Activated CD4-positive, CD25-positive, alpha-beta regulatory T cell treated with anti-CD3 and anti-CD28 coated beads, Interleukin-2, amount 50 U/mL, for 24 hours (primary cell): Measurements from ENCODE around the gene ARHGAP4.

Experiments used
- ATAC-seq, 2 donors: fragments of 150-1000 bp; cut with Tn5 transposase; one replicate each; pipeline ENCODE4 v1.10.0; 2021; ENCODE audit warnings: mild to moderate bottlenecking in 1 of 2, moderate library complexity in 1 of 2

Gene ARHGAP4

DNA sequence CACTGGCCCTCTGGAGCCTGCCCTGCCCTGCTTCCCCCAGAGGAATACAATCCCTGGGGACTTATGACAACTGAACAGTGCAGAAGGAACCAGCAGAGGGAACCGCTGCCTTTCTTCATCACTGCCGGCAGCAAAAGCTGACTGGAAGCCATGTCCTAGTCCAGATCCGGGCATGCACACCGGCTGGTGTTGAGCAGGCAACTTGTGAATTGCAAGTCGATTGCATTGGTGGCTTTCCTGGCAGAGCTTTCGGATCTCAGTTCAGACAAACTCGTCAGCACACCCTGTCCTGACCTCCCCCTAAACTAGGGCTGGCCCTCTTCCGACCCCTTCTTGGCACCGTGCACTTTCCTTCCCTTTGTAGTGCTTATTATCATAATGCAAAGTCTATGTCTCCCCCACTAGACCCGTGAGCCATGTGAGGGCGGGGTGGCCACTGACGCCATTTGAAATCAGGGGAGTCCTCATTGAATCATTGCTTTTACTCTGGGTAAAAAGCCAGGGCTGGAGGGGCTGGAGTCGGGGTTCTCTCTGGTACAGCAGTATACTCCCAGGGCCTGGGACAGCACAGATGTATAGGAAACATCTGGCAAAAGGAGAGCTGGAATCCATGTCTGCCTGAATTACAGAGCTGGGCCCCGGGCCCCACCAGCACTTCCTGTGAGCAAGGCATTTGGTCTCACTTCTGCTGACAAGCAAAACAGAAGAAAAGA lies 1.8 kb downstream of the ARHGAP4 start:
- ATAC-seq: no peak

DNA sequence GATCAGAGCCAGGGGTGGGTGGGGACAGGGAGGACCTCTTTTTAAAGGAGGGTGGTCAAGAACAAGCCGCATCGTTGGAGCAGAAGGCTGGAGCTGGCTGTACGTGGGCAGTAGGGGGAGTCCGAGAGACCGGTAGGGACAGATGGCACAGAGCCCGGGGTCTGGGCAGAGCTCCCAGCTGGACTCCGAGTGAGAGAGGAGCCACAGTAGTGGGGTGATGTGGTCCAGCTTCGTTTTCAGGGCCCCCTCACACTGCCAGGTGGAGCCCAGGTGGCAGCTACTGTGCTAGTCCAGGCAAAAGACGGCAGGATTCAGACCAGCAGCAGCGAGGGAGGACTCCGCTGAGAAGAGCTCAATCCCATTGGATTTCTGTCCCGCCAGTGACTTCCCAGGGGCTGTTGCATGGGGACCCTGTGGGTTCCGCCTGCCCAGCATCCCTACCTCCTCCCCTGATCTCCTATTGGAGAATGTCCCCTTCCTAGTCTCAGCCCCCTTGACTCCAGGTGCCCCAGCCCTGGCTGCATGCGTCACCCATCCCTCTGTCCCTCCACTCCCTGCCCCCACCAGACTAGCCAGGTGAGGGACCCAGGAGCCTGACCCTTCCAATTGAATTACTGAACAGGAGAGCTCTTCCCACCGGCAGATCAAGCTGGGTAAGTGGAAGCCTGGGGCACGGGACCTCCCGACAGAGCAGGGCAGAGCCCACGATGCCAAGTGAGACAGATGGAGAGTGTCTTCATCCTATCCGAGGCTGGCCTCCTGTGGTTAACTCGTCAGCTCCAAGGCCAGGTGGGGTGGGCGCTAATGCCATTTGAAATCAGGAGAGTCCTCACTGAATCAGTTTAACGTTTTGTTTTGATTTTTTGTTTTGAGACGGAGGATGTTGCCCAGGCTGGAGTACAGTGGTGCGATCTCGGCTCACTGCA lies 2.9 kb downstream of the ARHGAP4 start:
- no peak for ATAC-seq

DNA sequence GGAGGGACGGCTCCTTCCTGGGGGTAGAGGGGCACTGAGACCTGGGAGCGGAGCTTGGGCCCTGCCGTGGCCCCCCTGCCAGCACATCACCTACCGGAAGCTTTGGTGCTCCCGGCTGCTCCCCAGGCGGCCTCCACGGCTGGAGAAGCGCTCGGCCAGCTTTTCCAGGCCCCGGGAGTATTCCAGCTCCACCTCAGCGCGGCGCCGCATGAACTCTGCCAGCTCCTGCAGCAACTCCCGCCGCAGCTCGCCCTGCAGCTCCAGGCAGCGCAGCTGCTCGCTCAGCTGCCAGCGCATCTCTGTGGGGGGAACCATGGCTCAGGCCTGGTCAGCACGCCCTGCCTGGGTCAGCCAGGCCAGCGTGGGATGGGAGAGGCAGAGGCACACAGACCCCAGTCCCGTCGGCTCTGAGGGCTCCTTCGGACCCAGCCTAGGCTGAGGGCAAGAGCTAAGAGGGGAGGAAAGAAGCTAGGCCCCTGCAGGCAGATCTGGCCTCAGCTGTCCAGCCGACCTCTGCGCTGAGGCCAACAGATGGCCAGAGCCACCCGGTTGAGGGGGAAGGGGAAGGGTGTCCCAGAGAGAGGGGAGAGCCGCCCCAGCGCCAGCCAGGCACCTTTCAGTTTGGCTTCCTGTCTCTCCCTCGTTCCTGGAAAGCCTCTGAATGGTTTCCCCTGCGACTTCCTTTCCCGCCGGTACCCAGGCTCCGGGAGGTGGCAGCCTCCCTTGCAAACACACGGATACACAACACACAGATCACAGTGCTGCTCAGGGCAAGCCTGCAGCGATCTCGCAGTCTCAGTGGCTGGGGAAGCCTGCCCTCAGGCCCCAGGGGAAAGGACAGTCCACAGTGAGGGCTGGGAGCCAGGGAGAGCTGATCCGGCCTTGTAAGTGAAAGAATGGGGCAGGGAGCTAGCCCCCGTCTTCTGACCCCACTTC lies 4.3 kb downstream of the ARHGAP4 start:
- ATAC-seq: no peak

DNA sequence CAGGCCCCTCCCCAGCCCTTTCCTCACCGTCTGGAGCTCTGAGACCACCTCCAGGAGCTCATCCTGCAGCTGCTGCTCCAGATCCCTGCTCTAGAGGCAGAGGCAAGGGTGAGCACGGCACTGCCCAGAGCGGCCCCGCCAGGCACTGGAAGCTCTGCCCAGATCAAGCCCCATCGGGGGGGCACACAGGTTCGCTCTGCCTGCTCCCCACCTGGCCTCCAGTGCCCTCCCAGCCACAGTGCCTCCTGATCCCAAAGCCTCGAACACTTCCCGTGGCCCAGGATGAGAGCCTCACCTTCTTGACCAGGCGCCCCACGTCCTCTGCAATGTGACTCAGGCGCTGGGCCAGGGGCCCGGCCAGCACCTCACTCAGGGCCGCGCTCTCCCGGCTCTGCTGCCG lies 5.0 kb downstream of the ARHGAP4 start:
- no peak for ATAC-seq

DNA sequence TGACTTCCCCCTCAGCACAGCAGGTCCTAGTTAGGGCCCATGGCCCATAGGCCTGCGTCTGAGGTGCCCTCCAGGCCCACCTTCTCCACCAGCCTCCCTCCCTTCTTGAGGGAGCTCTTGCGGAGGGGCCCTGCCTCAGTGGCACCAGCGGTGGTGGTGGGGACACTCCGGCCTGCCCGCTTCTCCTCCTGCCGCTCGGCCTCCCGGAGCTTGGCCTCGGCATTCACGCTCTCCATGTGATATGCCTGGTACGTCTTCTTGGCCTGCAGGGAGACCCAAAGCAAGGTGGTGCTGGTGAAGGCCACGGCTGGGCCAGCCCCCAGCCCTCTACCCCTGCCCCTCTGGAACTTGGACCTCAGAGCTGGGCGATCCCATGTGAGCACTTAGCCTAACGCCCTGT lies 5.5 kb downstream of the ARHGAP4 start:
- no peak for ATAC-seq

DNA sequence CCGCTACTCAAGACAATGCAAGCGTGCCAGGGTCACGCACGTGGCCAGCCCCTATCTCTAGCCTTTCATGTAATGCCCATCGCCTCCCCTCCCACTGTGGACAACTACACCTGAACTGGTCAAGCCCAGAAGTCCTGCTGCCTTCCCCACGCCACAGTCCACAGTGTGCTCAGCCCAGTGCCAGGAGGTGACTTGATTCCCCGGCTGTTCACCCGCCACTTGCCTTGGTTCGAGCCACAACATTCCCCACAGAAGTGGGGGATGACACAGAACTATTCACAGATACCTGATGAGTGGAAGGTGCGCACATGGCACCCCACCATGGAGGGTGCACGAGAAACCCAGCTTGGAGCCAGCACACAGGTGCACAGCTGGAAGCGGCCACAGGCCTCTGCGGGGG lies 6.8 kb downstream of the ARHGAP4 start:
- no peak for ATAC-seq

DNA sequence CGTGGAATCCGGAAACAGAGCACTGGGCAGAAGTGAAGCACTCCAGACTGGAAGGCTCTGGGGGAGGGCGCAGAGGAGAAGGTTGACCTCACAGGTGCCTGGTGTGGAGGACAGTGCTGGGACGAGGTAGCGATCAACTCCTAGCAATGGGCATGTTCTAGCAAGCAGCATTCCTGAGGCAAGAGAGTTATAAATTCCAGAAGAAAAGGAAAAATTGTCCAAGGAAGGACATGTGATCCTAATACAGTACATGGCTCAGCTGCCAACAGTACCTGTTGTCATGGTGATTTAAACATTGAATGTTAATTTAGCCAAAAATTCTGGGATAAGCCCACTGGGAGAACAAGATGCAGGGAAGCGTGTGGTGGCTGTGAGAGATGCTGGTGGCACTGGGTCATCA lies 8.2 kb downstream of the ARHGAP4 start:
- ATAC-seq: no peak

DNA sequence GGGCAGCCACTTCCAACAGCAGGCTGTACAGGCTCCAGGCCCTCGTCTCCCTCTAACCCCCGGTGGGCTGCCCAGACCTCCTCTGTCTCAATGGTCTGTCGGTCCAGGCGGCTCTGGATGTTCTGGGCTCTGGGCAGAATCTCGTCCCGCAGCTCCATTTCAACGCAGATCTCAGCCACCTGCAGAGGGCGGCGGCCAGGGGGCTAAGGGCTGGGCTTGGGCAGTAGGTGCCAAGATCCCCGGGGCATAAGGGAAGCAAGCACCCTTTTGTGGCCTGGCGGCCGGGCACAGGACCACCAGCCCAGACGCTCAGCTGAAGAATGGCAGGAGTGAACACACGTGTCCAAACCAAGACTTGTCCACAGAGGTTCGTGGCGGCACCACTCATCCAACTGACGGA lies 12.4 kb downstream of the ARHGAP4 start:
- ATAC-seq: no peak

DNA sequence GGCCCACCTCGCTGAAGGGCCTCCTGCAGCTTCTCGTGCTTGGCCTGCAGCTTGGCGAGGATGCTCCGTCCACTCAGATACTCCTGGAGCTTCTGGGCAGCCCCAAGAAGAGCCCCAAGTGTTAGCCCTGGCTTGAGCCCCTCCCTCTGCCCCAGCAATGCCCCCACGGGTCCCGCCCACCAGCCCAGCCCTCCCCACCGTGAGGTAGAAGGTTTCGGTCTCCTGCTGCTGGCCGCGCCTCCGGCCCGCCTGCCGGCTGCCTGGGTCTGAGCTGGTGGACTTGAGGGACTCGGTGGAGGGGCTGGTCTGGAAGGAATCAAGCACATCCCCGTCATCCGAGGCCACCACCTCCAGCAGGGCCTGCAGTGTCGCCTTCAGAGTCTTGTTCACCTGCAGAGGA lies 12.9 kb downstream of the ARHGAP4 start:
- no peak for ATAC-seq

DNA sequence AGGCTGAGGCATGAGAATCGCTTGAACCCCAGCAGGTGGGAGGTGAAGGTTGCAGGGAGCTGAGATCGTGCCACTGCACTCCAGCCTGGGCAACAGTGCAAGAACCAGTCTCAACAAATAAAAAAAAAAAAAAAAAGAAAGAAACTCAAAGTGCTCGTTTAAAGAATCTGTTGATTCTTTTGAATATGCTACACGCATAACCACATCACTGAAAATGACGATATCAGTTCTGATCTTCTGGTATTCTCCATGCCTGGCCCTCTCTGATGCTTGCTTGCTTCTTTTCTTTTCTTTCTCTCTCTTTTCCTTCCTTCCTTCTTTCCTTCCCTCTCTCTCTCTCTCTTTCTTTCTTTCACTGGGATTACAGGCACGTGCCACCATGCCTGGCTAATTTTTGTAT lies 14.3 kb downstream of the ARHGAP4 start:
- ATAC-seq: no peak

DNA sequence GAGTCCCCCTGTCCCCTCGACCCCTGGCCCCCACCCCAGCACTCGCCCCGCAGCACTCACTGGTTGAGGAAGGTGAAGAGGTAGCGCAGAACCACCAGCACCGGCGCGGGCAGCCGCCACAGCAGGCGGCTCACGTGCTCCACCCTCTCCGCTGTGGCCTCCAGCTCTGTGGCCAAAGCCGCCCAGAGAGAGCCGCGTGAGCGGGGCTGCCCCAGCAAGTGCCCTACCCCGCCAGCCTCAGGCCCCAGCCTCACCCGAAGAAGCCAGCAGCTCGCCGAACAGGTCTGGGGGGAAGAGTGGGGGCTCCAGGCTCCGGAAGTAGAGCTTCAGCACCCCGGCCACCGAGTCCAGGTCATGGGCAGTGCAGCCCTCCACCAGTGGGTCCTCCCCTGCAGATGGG lies 15.6 kb downstream of the ARHGAP4 start:
- no peak for ATAC-seq

DNA sequence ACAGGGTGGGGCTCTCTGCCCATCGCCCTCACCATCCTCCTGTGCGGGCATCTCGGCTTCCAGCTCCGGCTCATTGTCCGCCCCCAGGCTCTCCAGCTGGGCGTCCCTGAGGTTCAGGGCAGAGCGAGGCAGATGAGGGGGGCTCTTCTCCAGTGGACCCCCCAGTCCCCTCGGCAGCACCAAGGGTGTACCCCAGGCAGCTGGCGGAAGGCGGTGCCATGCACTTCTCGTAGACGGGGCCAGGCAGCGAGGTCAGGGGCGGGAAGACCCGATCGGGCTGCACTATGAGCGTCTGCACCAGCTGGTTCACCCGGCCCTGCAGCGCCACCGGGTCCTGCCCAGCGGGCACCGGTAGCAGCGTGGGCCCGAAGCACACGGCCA lies 16.1 kb downstream of the ARHGAP4 start:
- ATAC-seq: no peak

DNA sequence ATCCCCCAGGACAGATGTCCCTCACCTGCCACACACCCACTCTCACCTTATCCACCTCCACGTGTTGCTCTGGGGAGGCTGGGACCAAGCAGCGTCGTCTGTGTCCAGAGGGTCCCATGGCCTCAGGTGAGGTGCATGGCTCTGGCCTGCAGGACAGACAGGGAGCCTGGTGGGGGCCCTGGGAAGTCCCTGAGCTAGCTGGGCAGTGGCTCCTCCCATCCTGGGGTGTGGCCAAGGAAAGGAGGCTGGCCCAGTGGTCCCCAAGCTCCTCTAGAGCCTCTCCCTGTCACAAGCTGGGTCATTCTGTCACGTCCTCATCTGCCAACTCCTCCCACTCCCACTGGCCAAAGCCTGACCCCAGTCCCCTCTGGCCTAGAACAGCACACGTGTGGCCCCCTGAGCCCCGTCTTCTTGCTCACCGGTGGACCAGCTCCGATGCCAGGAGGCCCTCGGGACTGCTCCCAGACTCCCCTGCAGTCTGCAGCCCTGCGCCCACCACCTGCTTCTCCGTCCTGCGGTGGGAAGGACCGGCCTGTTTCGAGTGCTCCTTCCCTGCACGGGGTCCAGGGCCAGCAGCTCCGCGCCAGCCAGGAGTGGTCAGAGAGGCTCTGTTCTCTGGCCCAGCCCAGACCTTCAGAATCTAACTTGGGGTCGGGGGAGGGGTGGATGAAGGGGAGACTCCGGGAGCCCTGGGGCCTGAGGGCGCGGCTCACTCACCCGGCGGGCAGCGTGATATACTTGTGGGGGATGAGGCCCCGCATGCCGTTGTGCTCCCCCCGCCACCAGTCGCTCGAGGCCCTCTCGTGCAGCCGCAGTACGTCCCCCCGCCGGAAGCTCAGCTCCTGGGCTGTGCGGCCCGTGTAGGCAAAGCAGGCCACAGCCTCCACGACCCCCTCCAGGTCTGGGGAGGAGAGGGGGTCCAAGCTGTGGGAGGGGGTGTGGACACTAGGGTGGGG lies 16.8 kb downstream of the ARHGAP4 start:
- no peak for ATAC-seq

DNA sequence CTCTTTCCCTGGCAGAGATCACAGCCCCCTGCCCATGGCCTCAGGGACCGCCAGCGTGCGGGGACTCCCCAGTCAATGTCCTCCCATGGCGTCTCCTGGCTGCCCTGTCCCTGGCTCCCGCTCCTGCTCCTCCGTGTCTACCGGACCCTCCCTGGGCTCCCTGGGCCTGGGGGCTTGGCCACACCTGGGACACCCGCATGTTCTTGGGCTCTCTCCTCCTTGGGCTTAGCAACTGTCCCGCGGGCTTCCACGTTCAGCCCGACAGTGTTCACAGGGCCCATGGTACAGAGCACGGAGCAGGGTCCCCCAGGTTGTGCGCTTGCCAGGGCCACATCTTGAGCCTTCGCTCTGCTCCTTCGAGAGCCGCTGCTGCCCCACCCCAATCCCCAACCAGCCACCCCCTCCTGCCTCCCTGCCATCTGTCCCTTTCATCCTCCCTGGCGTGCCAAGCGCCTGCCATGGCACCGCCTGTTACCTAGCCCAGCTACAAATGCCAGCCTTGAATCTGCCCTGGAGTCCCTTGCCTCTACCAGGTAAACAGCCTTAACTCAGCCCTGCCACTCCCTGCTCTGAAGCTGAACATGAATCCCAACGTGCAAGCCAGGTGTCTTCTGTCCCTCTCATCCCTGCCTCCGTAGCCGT lies 17.7 kb downstream of the ARHGAP4 start:
- no peak for ATAC-seq

DNA sequence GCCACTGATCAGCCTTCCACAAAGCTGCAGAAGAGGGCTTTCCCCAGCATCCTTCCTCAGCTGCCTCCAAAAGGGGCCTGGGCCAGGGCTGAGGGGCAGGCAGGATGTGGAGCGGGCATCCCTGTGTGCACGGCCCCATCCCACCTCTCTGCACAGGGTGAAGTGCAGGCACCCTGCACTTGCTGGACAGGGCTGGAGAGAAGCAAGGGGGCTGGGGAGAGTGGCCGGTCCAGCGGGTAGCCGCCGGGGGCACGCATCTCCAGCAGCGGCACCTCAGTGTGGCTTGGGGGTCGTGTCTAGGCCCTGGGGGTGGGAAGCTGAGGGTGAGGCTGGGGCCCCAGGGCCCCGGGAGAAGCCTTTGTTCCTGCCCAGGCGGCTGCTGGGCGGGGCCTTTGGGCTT lies 18.6 kb downstream of the ARHGAP4 start:
- ATAC-seq: no peak

DNA sequence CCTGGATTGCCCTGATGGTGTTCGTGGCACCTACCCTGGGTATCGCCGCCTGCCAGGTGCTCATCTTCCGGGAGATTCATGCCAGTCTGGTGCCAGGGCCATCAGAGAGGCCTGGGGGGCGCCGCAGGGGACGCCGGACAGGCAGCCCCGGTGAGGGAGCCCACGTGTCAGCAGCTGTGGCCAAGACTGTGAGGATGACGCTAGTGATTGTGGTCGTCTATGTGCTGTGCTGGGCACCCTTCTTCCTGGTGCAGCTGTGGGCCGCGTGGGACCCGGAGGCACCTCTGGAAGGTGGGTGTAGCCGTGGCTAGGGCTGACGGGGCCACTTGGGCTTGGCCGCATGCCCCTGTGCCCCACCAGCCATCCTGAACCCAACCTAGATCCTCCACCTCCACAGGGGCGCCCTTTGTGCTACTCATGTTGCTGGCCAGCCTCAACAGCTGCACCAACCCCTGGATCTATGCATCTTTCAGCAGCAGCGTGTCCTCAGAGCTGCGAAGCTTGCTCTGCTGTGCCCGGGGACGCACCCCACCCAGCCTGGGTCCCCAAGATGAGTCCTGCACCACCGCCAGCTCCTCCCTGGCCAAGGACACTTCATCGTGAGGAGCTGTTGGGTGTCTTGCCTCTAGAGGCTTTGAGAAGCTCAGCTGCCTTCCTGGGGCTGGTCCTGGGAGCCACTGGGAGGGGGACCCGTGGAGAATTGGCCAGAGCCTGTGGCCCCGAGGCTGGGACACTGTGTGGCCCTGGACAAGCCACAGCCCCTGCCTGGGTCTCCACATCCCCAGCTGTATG lies 19.7 kb downstream of the ARHGAP4 start:
- ATAC-seq: no peak

DNA sequence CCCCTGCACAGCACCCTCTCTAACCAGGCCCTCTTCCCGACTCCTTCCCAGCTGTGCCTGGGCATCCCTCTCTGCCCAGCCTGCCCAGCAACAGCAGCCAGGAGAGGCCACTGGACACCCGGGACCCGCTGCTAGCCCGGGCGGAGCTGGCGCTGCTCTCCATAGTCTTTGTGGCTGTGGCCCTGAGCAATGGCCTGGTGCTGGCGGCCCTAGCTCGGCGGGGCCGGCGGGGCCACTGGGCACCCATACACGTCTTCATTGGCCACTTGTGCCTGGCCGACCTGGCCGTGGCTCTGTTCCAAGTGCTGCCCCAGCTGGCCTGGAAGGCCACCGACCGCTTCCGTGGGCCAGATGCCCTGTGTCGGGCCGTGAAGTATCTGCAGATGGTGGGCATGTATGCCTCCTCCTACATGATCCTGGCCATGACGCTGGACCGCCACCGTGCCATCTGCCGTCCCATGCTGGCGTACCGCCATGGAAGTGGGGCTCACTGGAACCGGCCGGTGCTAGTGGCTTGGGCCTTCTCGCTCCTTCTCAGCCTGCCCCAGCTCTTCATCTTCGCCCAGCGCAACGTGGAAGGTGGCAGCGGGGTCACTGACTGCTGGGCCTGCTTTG lies 20.5 kb downstream of the ARHGAP4 start:
- ATAC-seq: no peak

DNA sequence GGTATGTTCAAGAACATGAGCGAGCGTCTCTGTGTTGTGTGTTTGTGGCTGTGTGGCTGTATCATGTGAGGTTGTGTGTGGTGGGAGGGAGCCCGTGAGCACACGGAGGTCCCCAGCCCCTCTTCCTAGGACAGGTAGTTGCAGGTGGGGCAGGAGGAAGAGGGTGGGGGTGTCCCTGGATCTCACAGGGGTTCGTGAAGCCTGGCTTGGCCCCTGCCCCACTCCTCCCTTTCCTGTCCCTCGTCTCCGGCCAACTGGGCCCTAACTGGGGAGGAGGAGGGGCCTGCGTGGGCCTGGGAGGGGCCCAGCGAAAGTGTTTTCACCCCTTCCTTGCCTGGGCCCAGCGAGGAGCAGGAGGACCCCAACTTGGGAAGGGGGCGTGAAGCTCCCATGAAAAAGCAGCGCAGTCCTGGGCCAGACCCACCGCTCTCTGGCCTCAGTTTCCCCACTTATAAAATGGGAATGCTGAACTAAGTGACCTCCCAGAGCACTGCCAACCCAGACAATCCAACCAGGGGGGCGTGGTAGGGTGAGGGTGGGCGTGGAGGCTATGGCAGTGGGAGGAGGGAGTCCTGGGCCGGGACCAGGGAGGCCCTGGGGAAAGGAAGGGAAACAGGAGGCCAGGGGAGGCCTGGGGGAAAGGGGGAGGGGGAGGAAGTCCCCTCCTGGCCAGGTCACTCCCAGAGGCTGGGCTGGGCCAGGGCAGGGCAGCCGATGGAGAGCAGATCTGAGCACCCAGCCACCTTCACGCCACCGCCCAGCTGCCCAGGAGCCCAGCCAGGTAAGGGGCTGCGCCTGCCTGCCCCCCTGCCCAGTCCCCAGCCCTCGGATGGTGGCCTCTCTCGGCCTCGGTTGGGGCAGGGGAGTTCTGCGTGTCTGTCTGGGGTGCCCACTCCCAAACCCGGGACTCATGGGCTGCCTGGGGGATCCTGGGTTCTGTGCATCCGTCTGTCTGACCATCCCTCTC lies 21.8 kb downstream of the ARHGAP4 start, which contains the start of gene AVPR2:
AVPR2 (plus strand) TSS at position 683 of the 967 bp plus-strand sequence. CDS start 473 bp downstream, outside the sequence.
- ATAC-seq: peak; percentile 7 to 15
